ENCODE data around the gene TINAG.

The TINAG gene

GRCh38 chr6:54377776-54378175, 69.5 kb downstream of the TINAG start:
- no peaks in the 10 kb centered on the region for H3K36me3 Mint-ChIP-seq (ENCODE audit: low read depth)

GRCh38 chr6:54386295-54386694, 78.1 kb downstream of the TINAG start:
- no peak for DNase-seq
- Mint-ChIP-seq H3K4me1 (no peaks in the 10 kb centered on the region), H3K27me3 (ENCODE audit: low read depth, poor library complexity) (no peaks in the 10 kb centered on the region), H3K9me3 (no peaks in the 10 kb centered on the region), H3K36me3 (ENCODE audit: low read depth) (no peaks in the 10 kb centered on the region), H3K27ac (no peak overlapping the region), H3K4me3 (no peak overlapping the region)
- TF ChIP-seq CTCF (IDR thresholded peaks at IDR 0.05): no peak

More at GRCh38 chr6:54377776-54378175, 69.5 kb downstream of the TINAG start:
- H3K27ac Mint-ChIP-seq: no peak overlapping the region
- peaks cover 3% of the 10 kb centered on the region for H3K27me3 Mint-ChIP-seq (ENCODE audit: low read depth, poor library complexity)
- no peaks in the 10 kb centered on the region for H3K4me1 Mint-ChIP-seq
- H3K9me3 Mint-ChIP-seq: no peaks in the 10 kb centered on the region
- TF ChIP-seq CTCF (IDR thresholded peaks at IDR 0.05): no peak
- DNase-seq: no peak
- H3K4me3 Mint-ChIP-seq: no peak overlapping the region

- H3K36me3 Mint-ChIP-seq (ENCODE audit: low read depth): no peaks in the 10 kb centered on the region
- TF ChIP-seq CTCF (IDR thresholded peaks at IDR 0.05): no peak
- no peaks in the 10 kb centered on the region for H3K4me1 Mint-ChIP-seq
- no peaks in the 10 kb centered on the region for H3K9me3 Mint-ChIP-seq
- no peak for DNase-seq
- peaks cover 4% of the 10 kb centered on the region for H3K27me3 Mint-ChIP-seq (ENCODE audit: low read depth, poor library complexity)
- no peak overlapping the region for H3K27ac Mint-ChIP-seq
- H3K4me3 Mint-ChIP-seq: no peak overlapping the region
Observed at GRCh38 chr6:54390362-54390761, 82.1 kb downstream of the TINAG start.

- TF ChIP-seq CTCF (IDR thresholded peaks at IDR 0.05): no peak
- DNase-seq: no peak
- no peak overlapping the region for H3K4me3 Mint-ChIP-seq
- H3K9me3 Mint-ChIP-seq: no peaks in the 10 kb centered on the region
- H3K4me1 Mint-ChIP-seq: no peaks in the 10 kb centered on the region
- H3K27me3 Mint-ChIP-seq (ENCODE audit: low read depth, poor library complexity): peaks cover 4% of the 10 kb centered on the region
- H3K36me3 Mint-ChIP-seq (ENCODE audit: low read depth): no peaks in the 10 kb centered on the region
- no peak overlapping the region for H3K27ac Mint-ChIP-seq
Observed at GRCh38 chr6:54391577-54391976, 83.3 kb downstream of the TINAG start.

- no peak overlapping the region for H3K4me3 Mint-ChIP-seq
- H3K27ac Mint-ChIP-seq: no peak overlapping the region
- no peak for DNase-seq
- H3K36me3 Mint-ChIP-seq (ENCODE audit: low read depth): no peaks in the 10 kb centered on the region
- peaks cover 8% of the 10 kb centered on the region for H3K9me3 Mint-ChIP-seq
- H3K4me1 Mint-ChIP-seq: no peaks in the 10 kb centered on the region
- H3K27me3 Mint-ChIP-seq (ENCODE audit: low read depth, poor library complexity): peaks cover 2% of the 10 kb centered on the region
- TF ChIP-seq CTCF (IDR thresholded peaks at IDR 0.05): no peak
Observed at GRCh38 chr6:54403096-54403495, 94.9 kb downstream of the TINAG start.

GRCh38 chr6:54404791-54405190, 96.5 kb downstream of the TINAG start:
- Mint-ChIP-seq H3K4me3 (no peak overlapping the region), H3K27me3 (ENCODE audit: low read depth, poor library complexity) (peaks cover 2% of the 10 kb centered on the region), H3K27ac (no peak overlapping the region), H3K36me3 (ENCODE audit: low read depth) (no peaks in the 10 kb centered on the region), H3K4me1 (no peaks in the 10 kb centered on the region), H3K9me3 (peaks cover 8% of the 10 kb centered on the region)
- TF ChIP-seq CTCF (IDR thresholded peaks at IDR 0.05): no peak
- DNase-seq: no peak
